Femur (tissue), 1 donor: ENCODE data around the gene KRTAP12-1.

Experiments
- DNase-seq: peaks from one replicate; pipeline ENCODE4 v3.0.0-alpha.2; 2017

Gene KRTAP12-1

DNA sequence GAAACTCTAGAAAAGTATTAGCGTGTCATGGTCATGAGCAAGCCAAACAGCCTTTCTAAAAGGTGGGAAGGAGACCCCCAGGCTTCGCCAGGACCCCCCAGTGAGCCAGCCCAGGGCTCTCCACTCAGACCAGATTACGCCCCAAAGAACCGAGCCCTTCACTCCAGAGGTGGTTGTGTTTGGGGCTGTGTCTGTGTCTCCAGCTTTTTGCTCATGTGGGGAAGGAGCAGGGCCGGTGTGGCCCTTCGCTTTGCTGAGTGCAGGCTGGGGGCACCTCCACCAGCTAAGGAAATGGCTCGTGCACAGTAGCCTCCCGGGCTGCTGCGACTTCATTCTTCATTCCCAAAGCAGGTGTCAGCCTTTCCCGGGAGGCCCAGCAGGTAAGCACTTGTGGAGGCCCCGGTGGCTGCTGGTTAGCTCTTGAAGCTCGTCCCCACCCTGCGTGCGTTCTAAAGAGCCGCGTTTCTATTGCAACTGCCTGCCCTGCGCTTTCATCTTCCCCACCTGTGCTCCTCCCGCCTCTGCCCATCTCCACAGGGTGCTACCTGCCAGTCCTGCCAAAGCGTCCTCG, 28.9 kb upstream of the KRTAP12-1 start:
- DNase-seq, result no peak

DNA sequence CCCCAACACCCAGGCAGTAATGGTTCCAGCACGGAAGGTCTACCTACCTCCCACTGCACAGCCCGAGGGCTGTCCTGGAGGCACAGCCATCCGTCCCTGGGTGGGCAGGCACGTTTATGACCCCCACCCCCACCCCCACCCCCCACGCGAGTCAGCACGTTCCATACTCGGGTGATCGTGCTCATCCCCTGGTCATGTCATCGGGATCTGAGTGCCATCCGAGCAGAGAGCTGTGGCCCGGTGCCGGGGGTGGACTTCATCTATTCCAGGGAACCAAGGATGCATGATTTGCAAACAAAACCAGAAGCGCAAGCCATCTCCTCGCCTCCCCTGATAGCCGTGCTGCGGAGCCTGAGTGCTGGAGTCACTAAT, 28.3 kb upstream of the KRTAP12-1 start:
- no peak for DNase-seq

DNA sequence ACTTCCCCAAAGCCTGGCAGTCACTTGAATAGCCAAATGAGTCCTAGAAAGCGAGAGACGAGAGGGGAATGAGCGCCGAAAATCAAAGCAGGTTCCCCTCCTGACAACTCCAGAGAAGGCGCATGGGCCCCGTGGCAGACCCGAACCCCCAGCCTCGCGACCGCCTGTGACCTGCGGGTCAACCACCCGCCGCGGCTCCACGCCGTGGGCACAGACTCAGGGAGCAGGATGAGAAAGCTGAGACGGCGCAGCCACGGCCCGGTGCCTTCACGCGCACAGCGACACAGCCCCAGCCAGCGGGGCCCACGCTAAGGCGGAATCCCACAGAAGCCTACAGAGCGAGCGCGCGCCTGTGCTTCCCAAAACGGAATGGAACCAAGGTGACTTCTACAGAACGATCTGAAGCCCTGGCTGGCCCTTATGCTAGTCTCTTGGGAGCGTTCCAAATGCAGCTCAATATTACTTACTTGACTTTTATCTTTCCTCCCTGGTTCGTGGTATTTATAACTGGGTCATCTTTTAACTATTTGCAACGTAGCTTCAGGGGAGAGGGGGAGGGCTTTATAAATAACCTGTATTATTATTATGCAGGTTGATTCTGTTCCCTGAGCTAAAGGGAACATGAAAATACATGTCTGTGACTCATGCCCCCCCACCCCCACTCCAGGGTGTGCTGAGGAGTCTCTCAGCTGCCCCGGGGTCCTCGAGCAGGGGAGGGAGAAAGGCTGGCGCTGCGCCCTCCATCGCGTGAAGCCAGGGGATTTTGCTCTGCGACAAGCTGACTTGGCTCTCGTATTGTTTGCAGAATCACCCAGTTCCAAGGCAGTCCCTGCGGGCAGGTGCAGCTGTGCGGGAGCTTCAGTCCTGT, 27.7 kb upstream of the KRTAP12-1 start:
- DNase-seq, result no peak

DNA sequence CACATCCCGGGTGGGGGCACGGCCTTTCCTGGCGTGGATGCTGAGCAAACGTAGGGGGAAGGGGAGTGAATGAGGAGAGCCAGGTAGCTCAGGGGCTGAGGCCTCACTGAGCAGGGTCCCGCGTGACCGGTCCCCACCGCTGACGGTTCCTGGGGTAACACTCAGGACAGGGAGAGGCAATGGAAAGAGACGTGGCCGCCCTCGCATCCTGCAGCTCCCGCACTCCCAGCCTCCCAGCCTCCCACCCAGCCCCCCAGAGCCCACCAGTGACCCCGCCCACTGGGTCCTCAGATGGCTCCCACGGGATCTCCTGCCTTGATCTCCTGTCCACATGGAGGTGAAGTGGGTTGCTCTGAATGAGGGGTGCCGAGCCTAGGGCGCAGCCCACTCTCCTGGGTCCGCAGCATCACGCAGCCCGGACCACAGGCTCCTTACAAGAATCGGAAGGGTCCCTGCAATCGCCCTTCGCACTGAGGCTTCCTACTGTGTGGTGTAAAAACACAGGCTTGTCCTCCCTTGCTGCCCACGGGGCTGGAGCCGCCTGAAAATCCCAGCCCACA, 27.0 kb upstream of the KRTAP12-1 start:
- DNase-seq, result no peak

DNA sequence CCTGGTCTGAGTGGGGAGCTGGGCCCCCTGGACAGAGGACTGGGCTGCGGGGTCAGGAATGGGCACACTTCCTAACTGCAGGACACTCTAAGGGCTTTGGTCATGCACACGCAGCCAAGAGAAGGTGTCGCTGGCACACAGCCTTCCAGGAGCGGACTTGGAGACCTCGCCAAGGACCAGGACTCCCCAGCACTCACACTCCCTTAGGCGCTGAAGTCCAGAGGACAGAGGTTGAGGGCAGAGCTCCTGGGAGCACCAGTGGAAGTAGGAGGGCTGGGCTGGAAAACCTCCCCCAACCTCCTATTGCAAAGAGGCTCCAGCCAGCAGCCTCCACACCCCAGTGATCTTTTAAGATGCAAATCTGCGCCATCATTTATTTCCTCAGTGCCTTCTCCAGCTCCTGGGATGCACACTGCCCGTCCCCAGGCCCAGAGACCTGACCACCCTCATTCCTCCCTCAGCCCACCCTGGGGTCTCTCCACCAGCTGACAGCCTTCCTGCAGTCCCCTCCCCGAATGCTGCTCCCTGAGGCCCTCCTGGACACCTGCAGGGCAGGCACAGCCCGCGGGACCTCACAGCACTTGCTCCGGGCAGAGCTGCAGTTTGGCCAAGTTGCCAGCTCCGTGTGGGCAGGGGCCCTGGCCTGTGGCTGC, 26.4 kb upstream of the KRTAP12-1 start:
- DNase-seq, result no peak

DNA sequence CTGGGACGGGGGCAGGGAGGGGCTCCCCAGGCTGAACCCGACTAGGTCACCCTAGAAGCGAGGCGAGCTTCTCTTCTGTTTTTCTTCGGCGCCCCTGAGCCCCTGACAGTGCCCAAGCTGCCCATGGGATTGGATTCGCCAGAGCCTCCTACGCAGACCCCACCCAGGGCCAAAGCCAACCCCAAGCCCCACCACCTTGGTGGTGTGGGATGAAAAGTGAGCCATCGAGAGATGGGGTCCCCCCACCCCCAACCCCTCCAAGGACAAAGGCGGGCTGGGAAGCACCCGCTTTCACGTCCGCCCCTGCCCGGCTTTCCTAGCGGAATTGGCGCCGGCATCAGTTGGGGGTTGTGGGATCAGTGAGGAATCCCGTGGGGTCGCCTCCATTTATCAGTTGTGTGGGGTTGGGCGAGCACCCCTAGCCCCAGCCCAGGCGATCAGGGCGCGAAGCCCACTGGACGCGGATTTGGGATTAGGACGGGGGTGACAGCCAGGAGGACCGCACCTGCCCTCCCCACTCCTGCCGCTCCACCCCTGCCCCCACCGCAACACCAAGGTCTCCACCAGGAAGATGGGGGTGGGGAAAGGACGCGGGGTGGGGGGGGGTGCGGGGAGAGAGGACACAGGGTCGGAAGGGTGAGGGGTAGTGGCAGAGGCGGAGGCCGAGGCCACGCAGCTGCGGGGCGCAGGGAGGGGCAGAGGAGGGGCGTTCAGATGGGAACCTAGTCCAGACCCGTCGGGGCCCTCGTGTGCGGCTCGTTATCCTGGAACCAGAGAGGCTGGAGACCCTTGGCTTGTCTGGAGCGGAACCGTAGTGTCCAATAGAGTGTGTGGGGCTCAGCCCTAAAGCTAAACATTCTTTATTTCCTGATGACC, 25.0 kb upstream of the KRTAP12-1 start:
- DNase-seq, result no peak

DNA sequence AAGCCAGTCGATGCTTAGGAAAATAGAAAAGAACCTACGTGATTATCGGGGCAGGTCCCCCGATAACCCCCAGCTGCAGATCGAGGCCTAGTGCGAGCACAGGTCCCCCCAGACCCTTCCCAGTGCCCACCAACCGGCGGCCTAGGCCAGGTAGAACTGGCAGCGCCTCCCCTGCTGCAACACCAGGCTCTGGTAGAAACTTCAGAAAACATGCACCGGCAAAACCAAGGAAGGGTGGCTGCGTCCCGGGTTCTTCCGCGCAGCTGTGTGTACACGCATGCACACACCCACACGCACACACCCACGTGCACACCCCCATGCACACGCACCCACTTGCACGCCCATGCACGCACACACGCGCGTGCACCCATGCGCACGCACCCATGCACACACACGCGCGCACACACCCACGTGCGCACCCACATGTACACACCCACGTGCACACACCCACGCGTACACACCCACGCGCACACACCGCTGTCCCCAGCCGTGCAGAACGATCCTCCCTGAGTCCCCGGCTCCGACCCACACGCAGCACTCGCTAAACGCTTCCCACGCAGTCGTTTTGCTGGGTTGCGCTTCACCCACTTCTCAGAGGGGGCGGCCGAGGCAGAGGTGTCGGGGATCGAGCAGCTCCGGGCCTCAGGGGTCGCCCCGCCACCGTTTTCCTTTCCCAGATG, 24.2 kb upstream of the KRTAP12-1 start:
- DNase-seq, result no peak

DNA sequence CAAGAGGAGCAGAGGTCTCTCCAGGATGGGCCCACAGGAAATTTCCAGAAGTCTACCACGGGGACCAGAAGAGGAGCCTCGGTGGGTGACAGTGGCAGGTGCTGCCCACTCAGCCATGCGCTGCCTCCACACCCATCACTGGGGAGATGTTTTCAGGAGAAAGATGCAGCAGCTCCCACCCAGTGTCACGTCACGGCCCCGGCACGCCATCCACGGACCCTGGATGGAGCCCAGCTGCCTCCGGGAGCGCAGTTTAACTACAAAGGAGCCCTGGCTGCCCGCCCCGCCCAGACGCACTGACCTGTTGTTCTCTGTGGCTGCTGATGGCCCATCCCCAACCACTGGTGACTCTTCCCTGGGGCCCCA, 22.7 kb upstream of the KRTAP12-1 start:
- no peak for DNase-seq

DNA sequence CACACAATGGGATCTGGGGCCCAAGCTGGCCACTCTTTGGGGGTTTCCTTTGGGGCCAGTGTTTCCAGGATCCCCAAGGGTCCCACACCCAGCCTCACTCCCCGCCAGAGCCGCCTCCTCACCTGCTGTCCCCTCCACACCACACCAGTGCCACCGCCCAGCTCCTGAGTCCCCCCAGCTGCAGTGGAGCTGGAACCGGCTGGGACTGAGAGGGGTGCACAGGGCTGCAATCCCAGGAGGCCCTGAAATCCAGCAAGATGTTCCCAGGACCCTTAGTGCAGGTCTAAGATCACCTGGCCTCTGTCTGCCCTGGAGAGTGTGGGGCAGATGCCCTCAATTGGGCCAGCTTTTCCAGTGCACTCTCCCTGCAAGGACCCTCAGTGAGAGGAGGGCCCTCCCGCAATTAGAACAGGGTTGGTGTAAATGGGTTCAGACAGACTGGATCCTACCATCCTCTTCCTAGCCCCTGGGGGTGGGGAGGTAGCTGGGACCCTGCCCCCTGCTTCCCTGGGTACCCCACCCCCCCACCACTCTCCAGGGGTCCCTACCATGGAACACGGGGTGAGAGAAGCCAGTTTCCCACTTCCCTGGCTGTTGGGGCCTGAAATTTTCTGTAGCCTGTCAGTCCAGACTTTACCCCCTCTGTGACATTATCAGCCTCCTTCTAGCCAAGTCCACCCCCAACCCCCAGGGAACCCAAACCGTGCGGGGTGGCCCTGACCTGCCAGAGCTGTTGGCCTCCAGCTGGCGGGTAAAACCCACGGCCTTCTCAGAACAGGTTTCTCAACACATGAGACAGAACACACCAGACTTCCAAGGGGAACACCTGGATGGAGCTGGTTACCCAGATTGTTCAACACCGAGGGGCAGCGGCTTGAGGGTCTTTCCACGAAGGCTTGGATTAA, 22.0 kb upstream of the KRTAP12-1 start:
- DNase-seq, result no peak

DNA sequence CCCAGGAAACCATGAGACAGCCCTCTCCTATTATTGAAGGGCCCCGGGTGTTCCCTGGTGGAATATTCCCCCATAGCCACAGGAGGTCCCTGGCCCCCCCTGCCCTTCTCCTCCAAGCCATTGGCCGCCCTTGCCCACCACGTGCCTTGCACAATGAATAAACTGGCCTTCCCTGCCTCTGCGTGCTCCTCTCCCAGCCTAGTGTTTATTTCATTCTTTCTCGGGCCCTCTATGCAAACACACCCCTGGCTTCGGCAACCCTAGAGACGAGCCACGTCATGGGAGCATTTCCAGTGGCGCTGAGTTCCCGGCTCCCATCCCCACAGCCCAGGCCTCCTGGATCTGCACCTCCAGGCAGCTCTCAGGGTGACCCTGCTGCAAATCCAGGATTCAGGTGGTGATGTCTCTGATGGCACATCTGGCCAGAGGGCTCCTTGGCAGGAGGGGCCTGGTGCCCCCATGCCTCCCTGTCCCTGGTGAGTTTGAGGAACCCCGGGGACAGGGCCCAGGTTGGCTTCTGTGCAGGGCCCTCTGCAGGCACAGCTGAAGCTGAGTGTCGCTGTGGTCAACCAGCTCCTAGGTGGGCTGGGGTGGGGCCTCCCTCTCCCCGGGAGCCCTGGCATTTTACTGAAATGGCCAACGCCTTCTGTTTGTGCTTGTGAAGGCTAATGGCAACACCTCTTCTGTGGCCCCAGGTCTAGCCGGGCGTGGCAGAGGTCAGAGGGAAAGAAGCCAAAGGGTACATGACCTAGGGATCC, 21.2 kb upstream of the KRTAP12-1 start:
- no peak for DNase-seq

DNA sequence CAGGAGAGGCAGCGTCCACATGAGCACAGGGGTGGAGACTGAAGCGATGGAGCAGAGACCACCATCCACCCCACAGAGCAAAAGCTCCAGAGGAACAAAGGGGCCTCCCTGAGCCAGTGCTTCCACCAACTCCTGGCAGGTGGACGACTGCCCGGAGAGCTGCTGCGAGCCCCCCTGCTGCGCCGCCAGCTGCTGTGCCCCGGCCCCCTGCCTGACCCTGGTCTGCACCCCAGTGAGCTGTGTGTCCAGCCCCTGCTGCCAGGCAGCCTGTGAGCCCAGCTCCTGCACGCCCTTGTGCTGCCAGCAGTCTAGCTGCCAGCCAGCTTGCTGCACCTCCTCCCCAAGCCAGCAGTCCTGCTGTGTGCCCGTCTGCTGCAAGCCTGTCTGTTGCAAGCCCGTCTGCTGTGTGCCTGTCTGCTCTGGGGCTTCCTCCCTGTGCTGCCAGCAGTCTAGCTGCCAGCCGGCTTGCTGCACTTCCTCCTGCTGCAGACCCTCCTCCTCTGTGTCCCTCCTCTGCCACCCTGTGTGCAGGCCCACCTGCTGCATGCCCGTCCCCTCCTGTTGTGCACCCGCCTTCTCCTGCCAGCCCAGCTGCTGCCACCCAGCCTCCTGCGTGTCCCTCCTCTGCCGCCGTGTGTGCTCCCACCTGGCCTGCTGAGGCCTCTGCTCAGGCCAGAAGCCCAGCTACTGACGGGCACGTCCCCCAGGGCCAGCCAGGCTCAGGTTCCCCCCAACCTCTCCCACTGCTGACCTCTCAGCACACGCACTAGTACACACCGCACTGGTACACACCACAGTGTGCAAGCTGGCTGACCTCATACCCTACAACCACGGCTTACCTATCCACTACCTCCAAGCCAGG, 20.4 kb upstream of the KRTAP12-1 start:
- no peak for DNase-seq

DNA sequence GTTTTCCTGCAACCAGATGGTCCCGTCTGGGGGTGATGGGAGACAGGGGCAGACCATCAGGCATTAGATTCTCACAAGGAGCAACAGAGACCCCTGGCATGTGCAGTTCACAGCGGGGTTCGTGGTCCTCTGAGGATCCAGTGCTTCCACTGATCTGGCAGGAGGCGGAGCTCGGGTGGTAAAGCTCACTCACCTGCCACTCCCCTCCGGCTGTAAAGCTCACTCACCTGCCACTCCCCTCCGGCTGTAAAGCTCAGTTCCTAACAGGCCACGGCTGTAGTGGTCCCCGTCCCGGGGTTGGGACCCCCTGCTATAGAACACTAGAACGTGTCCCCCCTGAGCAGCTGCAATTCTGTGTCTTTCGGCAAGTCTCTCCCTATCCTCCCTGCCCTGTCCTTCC, 19.6 kb upstream of the KRTAP12-1 start:
- DNase-seq, result no peak

DNA sequence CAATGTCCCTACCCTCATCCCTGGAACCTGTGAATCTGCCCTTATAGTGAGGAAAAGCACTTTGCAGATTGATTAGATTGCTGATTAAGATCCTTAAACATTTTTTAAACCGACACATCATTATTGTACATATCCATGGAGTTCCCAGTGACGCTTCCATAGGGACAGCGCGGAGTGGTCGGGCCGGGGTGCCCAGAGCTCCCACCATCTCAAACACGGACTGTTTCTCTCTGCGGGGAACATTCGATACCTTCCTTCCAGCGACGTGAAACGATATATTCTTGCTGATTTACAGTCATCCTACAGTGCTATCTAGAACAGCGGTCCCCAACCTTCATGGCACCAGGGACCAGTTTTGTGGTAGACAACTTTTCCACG, 19.0 kb upstream of the KRTAP12-1 start:
- no peak for DNase-seq

DNA sequence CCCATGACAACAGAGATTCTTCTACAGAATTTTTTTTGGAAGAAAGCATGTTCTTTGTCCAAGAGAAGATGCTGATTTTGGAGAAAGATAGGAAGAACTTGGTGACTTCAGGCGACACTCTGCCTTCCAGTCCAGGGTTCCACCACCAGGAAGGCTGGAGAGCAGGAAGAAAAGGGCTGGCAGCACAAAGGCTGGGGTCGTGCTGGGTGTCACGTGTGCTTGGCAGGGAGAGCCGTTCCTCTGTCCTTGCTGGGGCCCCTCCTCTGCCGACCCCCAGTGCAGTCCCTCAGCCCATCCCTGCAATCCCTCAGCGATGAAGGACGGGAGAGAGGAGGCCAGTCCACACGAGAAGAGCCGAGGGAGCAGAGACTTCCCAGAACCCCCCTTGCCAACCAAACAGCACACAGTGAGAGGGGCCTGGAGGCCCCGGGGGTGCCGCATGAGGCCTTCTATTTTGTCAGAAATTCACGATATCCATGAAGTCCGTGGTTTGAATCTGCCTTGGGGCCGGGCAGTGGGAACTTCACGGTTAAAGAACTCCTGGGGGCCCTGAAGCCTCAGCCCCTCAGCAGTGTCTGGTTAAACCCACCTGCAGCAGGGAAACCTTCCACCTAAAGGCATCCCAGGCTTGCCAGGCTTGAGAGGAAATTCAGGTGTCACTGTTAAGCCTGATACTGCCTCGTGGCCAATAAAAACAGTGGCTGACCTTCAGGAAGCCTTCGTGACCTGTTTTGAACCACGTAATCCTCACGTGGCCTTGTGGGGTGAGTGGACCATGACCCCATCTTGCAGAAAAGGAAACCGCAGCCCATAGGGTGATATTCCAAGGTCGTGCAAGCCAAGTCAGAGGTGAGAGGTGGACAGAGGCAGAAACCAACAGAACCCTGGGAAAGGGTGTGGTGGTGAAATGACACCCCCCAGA, 18.4 kb upstream of the KRTAP12-1 start:
- DNase-seq, result no peak

DNA sequence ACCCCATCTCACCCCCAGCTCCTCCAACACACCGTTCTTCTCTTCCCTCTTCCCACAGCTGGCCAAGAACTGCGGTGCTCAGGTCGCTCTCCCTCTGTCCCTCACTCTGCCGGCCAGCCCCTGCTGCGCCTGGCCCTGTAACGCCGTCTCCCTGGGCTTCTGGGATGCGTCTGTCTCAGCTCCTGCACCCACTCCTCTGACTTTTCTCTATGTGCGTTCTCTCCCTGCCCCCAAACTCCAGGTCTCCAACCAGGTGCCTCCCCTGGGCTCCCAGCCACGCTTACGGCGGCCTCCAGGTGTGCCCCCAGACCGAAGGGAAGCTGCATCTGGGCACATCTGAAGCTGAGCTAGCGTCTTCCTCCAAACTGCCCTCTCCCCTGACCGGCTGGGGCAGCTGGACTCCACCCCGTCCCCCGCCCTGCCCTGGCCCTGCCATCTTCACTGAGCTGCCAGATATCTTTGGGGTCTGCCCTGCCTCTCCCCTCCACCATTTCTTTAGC, 17.6 kb upstream of the KRTAP12-1 start:
- no peak for DNase-seq

DNA sequence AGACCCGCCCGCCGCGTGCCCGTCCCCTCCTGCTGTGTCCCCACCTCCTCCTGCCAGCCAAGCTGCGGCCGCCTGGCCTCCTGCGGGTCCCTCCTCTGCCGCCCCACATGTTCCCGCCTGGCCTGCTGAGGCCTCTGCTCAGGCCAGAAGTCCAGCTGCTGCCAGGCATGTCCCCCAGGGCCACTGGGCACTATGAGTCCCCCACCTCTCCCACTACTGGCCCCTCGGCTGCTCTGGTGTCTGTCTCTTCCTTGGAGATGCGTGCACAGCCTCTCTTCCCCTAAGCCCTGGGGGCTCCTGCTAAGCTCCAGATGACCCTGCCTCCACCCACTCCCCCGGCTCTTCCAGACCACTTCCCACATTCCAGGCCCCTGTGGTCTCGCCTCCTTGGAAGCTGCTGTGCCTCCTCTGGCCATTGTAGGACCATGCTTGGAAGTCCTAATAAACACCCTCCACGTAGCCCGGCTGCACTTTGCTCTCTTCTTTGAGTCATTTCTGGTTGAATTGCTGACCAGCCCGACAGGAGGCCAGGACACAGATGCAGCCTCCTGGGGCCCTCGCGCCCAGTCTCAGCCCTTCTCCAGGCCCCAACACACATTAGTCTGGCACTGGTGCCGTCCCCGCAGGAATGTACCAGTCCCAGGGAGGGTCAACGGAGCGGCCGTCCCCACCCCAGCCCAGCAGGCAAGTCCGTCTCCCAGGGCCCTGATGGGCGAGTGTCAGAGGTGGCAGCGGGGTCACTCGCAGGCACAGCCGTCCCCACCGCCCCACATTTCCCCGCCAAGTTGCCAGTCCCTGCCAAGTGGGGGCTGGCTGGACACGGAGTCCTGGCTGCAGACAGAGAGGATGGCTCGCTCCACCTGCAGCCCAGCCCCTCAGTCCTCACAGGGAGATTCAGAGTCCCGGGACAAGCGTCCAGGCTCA, 16.1 kb upstream of the KRTAP12-1 start:
- no peak for DNase-seq
